MV-4-11 (cell line): ENCODE data around the gene IL17RC.

Experiments
- DNase-seq: peaks from one replicate; lab custom pipeline; 2025; lab: John Stamatoyannopoulos, UW

Gene IL17RC

GRCh38 chr3:9946112-9947024 is 29.5 kb downstream of the IL17RC start:
- DNase-seq, result no peak

GRCh38 chr3:9947025-9947995 is 30.4 kb downstream of the IL17RC start:
- DNase-seq, result no peak

GRCh38 chr3:9948586-9948985 is 31.7 kb downstream of the IL17RC start:
- DNase-seq, result no peak

- DNase-seq, result no peak
Observed at GRCh38 chr3:9949115-9949514, 32.2 kb downstream of the IL17RC start.

- no peak for DNase-seq
Observed at GRCh38 chr3:9949626-9950025, 32.7 kb downstream of the IL17RC start.

- no peak for DNase-seq
Observed at GRCh38 chr3:9951126-9951525, 34.2 kb downstream of the IL17RC start.

- no peak for DNase-seq
Observed at GRCh38 chr3:9951598-9951961, 34.7 kb downstream of the IL17RC start.

- peak; percentile 49 for DNase-seq
Observed at GRCh38 chr3:9951962-9952805, 35.3 kb downstream of the IL17RC start, which contains the start of gene PRRT3. Gene PRRT3, minus strand, starts transcription at chr3:9952408. Its CDS starts 2,293 bp downstream, at chr3:9950115.

GRCh38 chr3:9955067-9955502 is 38.2 kb downstream of the IL17RC start:
- DNase-seq, result no peak

GRCh38 chr3:9955611-9956352 is 38.9 kb downstream of the IL17RC start:
- DNase-seq, result no peak

GRCh38 chr3:9957214-9957613 is 40.3 kb downstream of the IL17RC start:
- DNase-seq, result peak; percentile 34

GRCh38 chr3:9965200-9965875 is 48.4 kb downstream of the IL17RC start:
- DNase-seq, result no peak

GRCh38 chr3:9966841-9967240 is 49.9 kb downstream of the IL17RC start:
- DNase-seq, result no peak

- DNase-seq, result no peak
Observed at GRCh38 chr3:9969632-9970019, 52.7 kb downstream of the IL17RC start.

- DNase-seq, result no peak
Observed at GRCh38 chr3:9970020-9970652, 53.2 kb downstream of the IL17RC start.

- DNase-seq, result peak; percentile 97
Observed at GRCh38 chr3:9976721-9977709, 60.1 kb downstream of the IL17RC start.

GRCh38 chr3:9978710-9979305 is 61.9 kb downstream of the IL17RC start:
- DNase-seq, result no peak

- no peak for DNase-seq
Observed at GRCh38 chr3:9980251-9980650, 63.4 kb downstream of the IL17RC start.
